Mesendoderm (in vitro differentiated cells): ENCODE data around the gene FAM236C. TPM values are rescaled to one million over a fixed set of nuclear protein-coding genes. Genes with fewer than 3 reads are reported as not detected.
"Not testable (repeated sequence)": the region's sequence is repeated elsewhere in the genome, so short reads cannot be mapped to it uniquely, and the experiment has no call there.

ENCODE experiments used
- DNase-seq: peaks from one replicate; pipeline ENCODE4 v3.0.0; 2013
- H2AK5ac ChIP-seq: 2 replicates; pipeline ENCODE4 v1.6.1; 2013; ENCODE audit warnings: low read length, inconsistent platforms
- H2BK120ac ChIP-seq: 2 replicates; pipeline ENCODE4 v1.6.1; 2013; ENCODE audit warnings: low read depth, mild to moderate bottlenecking, low read length, moderate library complexity, mixed read lengths
- H2BK15ac ChIP-seq: replicated peaks from 2 replicates; pipeline ENCODE4 v1.6.1; 2013; ENCODE audit warnings: low read depth, mild to moderate bottlenecking, moderate library complexity
- H2BK5ac ChIP-seq: 2 replicates; pipeline ENCODE4 v1.6.1; 2013; ENCODE audit warnings: low read length, inconsistent platforms
- H3K18ac ChIP-seq: 2 replicates; pipeline ENCODE4 v1.6.1; 2013; ENCODE audit warnings: mild to moderate bottlenecking, low read length, mixed read lengths
- H3K23ac ChIP-seq: one replicate; pipeline ENCODE4 v1.6.1; 2013; ENCODE audit warnings: low read length
- H3K27ac ChIP-seq: 2 replicates; pipeline ENCODE4 v1.5.1; 2013; ENCODE audit warnings: low read depth, mild to moderate bottlenecking, inconsistent platforms, low read length, moderate library complexity
- H3K27me3 ChIP-seq: 2 replicates; pipeline ENCODE4 v1.6.1; 2013; ENCODE audit warnings: low read length, control low read depth, mild to moderate bottlenecking, inconsistent platforms; ENCODE audit not compliant: insufficient read depth, poor library complexity
- H3K36me3 ChIP-seq: 2 replicates; pipeline ENCODE4 v1.6.1; 2013; ENCODE audit warnings: low read length, inconsistent platforms; ENCODE audit not compliant: control insufficient read depth, insufficient read depth
- H3K4ac ChIP-seq: one replicate; pipeline ENCODE4 v1.6.1; 2013; ENCODE audit warnings: low read depth, mild to moderate bottlenecking, low read length, moderate library complexity
- H3K4me1 ChIP-seq: 2 replicates; pipeline ENCODE4 v1.6.1; 2013; ENCODE audit warnings: low read depth, low read length, inconsistent platforms; ENCODE audit not compliant: control insufficient read depth
- H3K4me2 ChIP-seq: 2 replicates; pipeline ENCODE4 v1.6.1; 2013; ENCODE audit warnings: low read length
- H3K4me3 ChIP-seq: 2 replicates; pipeline ENCODE4 v1.5.1; 2013; ENCODE audit warnings: mild to moderate bottlenecking, low read length
- H3K56ac ChIP-seq: one replicate; pipeline ENCODE4 v1.6.1; 2013; ENCODE audit warnings: low read length
- H3K79me1 ChIP-seq: 2 replicates; pipeline ENCODE4 v1.6.1; 2013; ENCODE audit warnings: low read length, inconsistent platforms
- H3K79me2 ChIP-seq: 2 replicates; pipeline ENCODE4 v1.6.1; 2013; ENCODE audit warnings: mild to moderate bottlenecking, low read length; ENCODE audit not compliant: control insufficient read depth, insufficient read depth
- H3K9ac ChIP-seq: 2 replicates; pipeline ENCODE4 v1.6.1; 2013; ENCODE audit warnings: low read length, inconsistent platforms
- H4K5ac ChIP-seq: one replicate; pipeline ENCODE4 v1.6.1; 2013; ENCODE audit warnings: low read length
- H4K8ac ChIP-seq: one replicate; pipeline ENCODE4 v1.6.1; 2013; ENCODE audit warnings: low read depth, mild to moderate bottlenecking, control low read depth, low read length, moderate library complexity
- WGBS: extraction: QIAGEN DNeasy Blood & Tissue Kit; methylation state at CpG from one replicate; pipeline ENCODE4 v1.1.7; 2013; ENCODE audit warnings: low lambda C conversion rate, missing lambda C conversion rate; ENCODE audit not compliant: insufficient coverage; ENCODE audit errors: extremely low coverage; 5-methylcytosine and 5-hydroxymethylcytosine counted together
- polyA plus RNA-seq, 2 experiments: library from polyadenylated mRNA; stranded (reverse); fragments of 200-250 nt; gene quantifications; one replicate each; pipeline ENCODE4 v1.2.3, GENCODE V29; 2013

Gene FAM236C
- polyA plus RNA-seq (2013, experiment 1 of 2), result not detected
- not detected for polyA plus RNA-seq (2013, experiment 2 of 2)

- H4K8ac ChIP-seq, result not testable (repeated sequence)
Observed at GRCh38 chrX:72912315-72912714, at the start of gene FAM236C. Gene FAM236C, plus strand, starts transcription at chrX:72912615. Its CDS starts 100 bp downstream, at chrX:72912715.

GRCh38 chrX:72882898-72883297, 29.5 kb upstream of the FAM236C start:
- H3K27me3 ChIP-seq, H3K36me3 ChIP-seq, H3K9ac ChIP-seq, H3K79me1 ChIP-seq, H3K23ac ChIP-seq, H3K4me1 ChIP-seq, H3K79me2 ChIP-seq, H3K27ac ChIP-seq, H2BK5ac ChIP-seq, DNase-seq, H4K5ac ChIP-seq, H3K18ac ChIP-seq, H2BK120ac ChIP-seq, H3K4me2 ChIP-seq, H3K56ac ChIP-seq, H2AK5ac ChIP-seq, H2BK15ac ChIP-seq, H3K4me3 ChIP-seq, H4K8ac ChIP-seq, H3K4ac ChIP-seq: not testable (repeated sequence)
- WGBS, result no CpG with 5 or more reads among the region's 2 CpGs

More at GRCh38 chrX:72912315-72912714, at the start of gene FAM236C:
- H3K4me3 ChIP-seq, H3K23ac ChIP-seq, H3K27ac ChIP-seq, H3K36me3 ChIP-seq, H3K4me1 ChIP-seq, H3K18ac ChIP-seq, H2BK5ac ChIP-seq, H2BK120ac ChIP-seq, H3K4me2 ChIP-seq, H2BK15ac ChIP-seq, H3K79me2 ChIP-seq, H3K9ac ChIP-seq, H2AK5ac ChIP-seq, H3K79me1 ChIP-seq, H3K27me3 ChIP-seq, H3K56ac ChIP-seq, DNase-seq, H4K5ac ChIP-seq, H3K4ac ChIP-seq: not testable (repeated sequence)
- no CpG with 5 or more reads among the region's 13 CpGs for WGBS

GRCh38 chrX:72889740-72890139, 22.7 kb upstream of the FAM236C start:
- not testable (repeated sequence) for H3K4ac ChIP-seq, H3K56ac ChIP-seq
- no CpG with 5 or more reads among the region's 14 CpGs for WGBS

GRCh38 chrX:72916096-72916495, 3.7 kb downstream of the FAM236C start:
- H2BK120ac ChIP-seq, H2BK5ac ChIP-seq, H3K9ac ChIP-seq, H3K23ac ChIP-seq, DNase-seq, H4K8ac ChIP-seq, H4K5ac ChIP-seq, H3K4me1 ChIP-seq, H3K4me3 ChIP-seq, H3K4me2 ChIP-seq, H3K18ac ChIP-seq, H3K56ac ChIP-seq, H2AK5ac ChIP-seq, H3K79me2 ChIP-seq, H3K36me3 ChIP-seq, H3K27me3 ChIP-seq, H3K4ac ChIP-seq, H3K27ac ChIP-seq, H2BK15ac ChIP-seq, H3K79me1 ChIP-seq: not testable (repeated sequence)
- no CpG with 5 or more reads among the region's 5 CpGs for WGBS

More at GRCh38 chrX:72889740-72890139, 22.7 kb upstream of the FAM236C start:
- H2AK5ac ChIP-seq, H3K4me1 ChIP-seq, DNase-seq, H3K79me1 ChIP-seq, H3K4me3 ChIP-seq, H3K18ac ChIP-seq, H2BK120ac ChIP-seq, H4K8ac ChIP-seq, H3K79me2 ChIP-seq, H3K27ac ChIP-seq, H3K9ac ChIP-seq, H3K36me3 ChIP-seq, H3K23ac ChIP-seq, H4K5ac ChIP-seq, H3K4me2 ChIP-seq, H2BK15ac ChIP-seq, H3K27me3 ChIP-seq, H2BK5ac ChIP-seq: not testable (repeated sequence)

DNA sequence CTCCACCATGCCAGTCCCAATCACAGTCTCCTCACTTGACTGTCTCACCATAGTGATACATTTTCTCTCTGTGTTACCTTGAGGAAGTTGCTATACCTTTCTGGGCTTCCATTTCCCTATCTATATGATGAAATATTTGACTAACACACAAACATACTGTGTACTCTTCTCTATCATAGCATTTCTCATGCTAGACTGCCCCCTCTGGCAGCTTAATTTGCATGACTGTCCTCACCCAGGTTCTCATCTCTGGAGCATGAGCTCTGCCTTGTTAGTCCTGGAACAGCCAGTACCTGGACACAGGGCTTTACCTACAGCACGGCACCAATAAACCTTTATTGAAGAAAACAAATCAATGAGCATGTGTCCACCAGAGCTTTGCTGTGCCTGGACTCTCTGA, 19.9 kb downstream of the FAM236C start:
- H3K4me1 ChIP-seq, H3K27me3 ChIP-seq, H3K18ac ChIP-seq, H3K36me3 ChIP-seq, H3K56ac ChIP-seq, H3K23ac ChIP-seq, H2BK5ac ChIP-seq, H3K4me2 ChIP-seq, H3K4me3 ChIP-seq, H3K4ac ChIP-seq, H2BK15ac ChIP-seq, H3K79me1 ChIP-seq, H3K9ac ChIP-seq, H4K8ac ChIP-seq, H4K5ac ChIP-seq, H3K27ac ChIP-seq, H3K79me2 ChIP-seq, H2AK5ac ChIP-seq, H2BK120ac ChIP-seq, DNase-seq: not testable (repeated sequence)
- no CpG with 5 or more reads among the region's 1 CpG for WGBS

DNA sequence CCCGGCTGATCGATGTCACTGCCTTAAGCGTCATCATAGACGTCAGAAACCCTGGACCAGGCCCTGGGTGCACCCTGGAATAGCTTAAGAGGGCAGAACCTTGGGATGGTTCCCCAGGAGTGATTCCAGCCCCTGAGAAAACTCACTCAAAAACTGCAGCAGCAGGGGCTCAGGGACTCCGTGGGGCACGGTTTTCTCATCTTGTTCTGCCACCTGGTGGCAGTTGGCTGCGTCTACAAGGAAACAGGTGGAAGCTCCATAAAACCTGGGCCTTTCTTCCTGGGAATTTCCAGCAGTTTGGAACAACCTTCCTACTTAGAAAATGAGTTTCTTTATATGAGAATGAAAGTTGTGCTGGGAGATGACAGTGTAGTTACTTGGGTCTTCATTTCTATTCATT, 24.0 kb downstream of the FAM236C start:
- not testable (repeated sequence) for H3K36me3 ChIP-seq

More for the DNA sequence above, 24.0 kb downstream of the FAM236C start:
- H3K27ac ChIP-seq, H3K4me3 ChIP-seq, H3K4ac ChIP-seq, H2BK120ac ChIP-seq, H2BK5ac ChIP-seq, H3K79me1 ChIP-seq, H2AK5ac ChIP-seq, H3K4me2 ChIP-seq, H3K18ac ChIP-seq, H2BK15ac ChIP-seq, H3K79me2 ChIP-seq, H4K5ac ChIP-seq, DNase-seq, H3K4me1 ChIP-seq, H4K8ac ChIP-seq, H3K56ac ChIP-seq, H3K27me3 ChIP-seq, H3K9ac ChIP-seq, H3K23ac ChIP-seq: not testable (repeated sequence)
- WGBS, result no CpG with 5 or more reads among the region's 7 CpGs
